GM23338 (cell line): ENCODE data around the gene HOATZ. TPM values are rescaled to one million over a fixed set of nuclear protein-coding genes. Genes with fewer than 3 reads are reported as not detected.

Experiments
- ATAC-seq: fragments of 200-7000 bp; cut with Tn5 transposase; 3 replicates; pipeline ENCODE4 v1.9.1; 2020
- DNase-seq: peaks from one replicate; pipeline ENCODE4 v3.0.0-alpha.2; 2015; ENCODE audit warnings: low spot score
- H2AFZ ChIP-seq: fragments of 200-600 bp; sonication (generic); 2 replicates; pipeline ENCODE4 v1.8.0; 2016; ENCODE audit warnings: antibody characterized with exemption, mild to moderate bottlenecking, moderate library complexity
- H3F3A ChIP-seq: fragments of 200-600 bp; sonication (generic); replicated peaks from 2 replicates; pipeline ENCODE4 v1.8.0; 2017; ENCODE audit warnings: antibody characterized with exemption, mixed run types, low read depth
- H3K27ac ChIP-seq: fragments of 200-600 bp; sonication (generic); 2 replicates; pipeline ENCODE4 v1.6.1; 2016; ENCODE audit warnings: low read depth
- H3K27me3 ChIP-seq: fragments of 200-600 bp; sonication (generic); 2 replicates; pipeline ENCODE4 v1.8.0; 2016; ENCODE audit warnings: mild to moderate bottlenecking, mixed run types, moderate library complexity; ENCODE audit not compliant: insufficient read depth
- H3K36me3 ChIP-seq: fragments of 200-600 bp; sonication (generic); 2 replicates; pipeline ENCODE4 v1.8.0; 2016; ENCODE audit warnings: mild to moderate bottlenecking; ENCODE audit not compliant: insufficient read depth
- H3K4me1 ChIP-seq: fragments of 200-600 bp; sonication (generic); 2 replicates; pipeline ENCODE4 v1.8.0; 2016; ENCODE audit warnings: mild to moderate bottlenecking, moderate library complexity; ENCODE audit not compliant: insufficient read depth
- H3K4me2 ChIP-seq: fragments of 200-600 bp; sonication (generic); 2 replicates; pipeline ENCODE4 v1.7.1; 2017; ENCODE audit warnings: mixed run types
- H3K4me3 ChIP-seq: fragments of 200-600 bp; sonication (generic); 2 replicates; pipeline ENCODE4 v1.6.1; 2016; ENCODE audit warnings: mixed run types
- H3K79me2 ChIP-seq: fragments of 200-600 bp; sonication (generic); replicated peaks from 2 replicates; pipeline ENCODE4 v1.8.0; 2017; ENCODE audit warnings: mild to moderate bottlenecking; ENCODE audit not compliant: insufficient read depth
- H3K9me2 ChIP-seq: fragments of 200-600 bp; sonication (generic); 2 replicates; pipeline ENCODE4 v1.8.0; 2017; ENCODE audit not compliant: insufficient read depth
- H4K20me1 ChIP-seq: fragments of 200-600 bp; sonication (generic); replicated peaks from 2 replicates; pipeline ENCODE4 v1.8.0; 2017; ENCODE audit warnings: mild to moderate bottlenecking; ENCODE audit not compliant: insufficient read depth
- H3K27ac Mint-ChIP-seq: 2 replicates; pipeline ENCODE4 v1.8.0; 2020; ENCODE audit warnings: inconsistent platforms, mild to moderate bottlenecking, moderate library complexity, mixed read lengths
- H3K27me3 Mint-ChIP-seq: 3 replicates; pipeline ENCODE4 v1.8.0; 2022; ENCODE audit warnings: low read depth, mild to moderate bottlenecking, moderate library complexity, mixed read lengths, inconsistent platforms; ENCODE audit not compliant: insufficient read depth, poor library complexity
- H3K36me3 Mint-ChIP-seq: 3 replicates; pipeline ENCODE4 v1.8.0; 2021; ENCODE audit warnings: low read depth, mild to moderate bottlenecking, inconsistent platforms, moderate library complexity, mixed read lengths
- H3K4me1 Mint-ChIP-seq: 3 replicates; pipeline ENCODE4 v1.8.0; 2020; ENCODE audit warnings: mild to moderate bottlenecking, inconsistent platforms, mixed read lengths
- H3K4me3 Mint-ChIP-seq: 3 replicates; pipeline ENCODE4 v1.8.0; 2021; ENCODE audit warnings: moderate library complexity, mild to moderate bottlenecking, inconsistent platforms, mixed read lengths
- H3K9me3 Mint-ChIP-seq: 3 replicates; pipeline ENCODE4 v1.8.0; 2020; ENCODE audit warnings: moderate library complexity, mild to moderate bottlenecking, inconsistent platforms, mixed read lengths
- CREB1 ChIP-seq: fragments of 250-450 bp; sonication (Bioruptor Pico); IDR thresholded peaks from 2 replicates; pipeline ENCODE4 v1.5.0; 2020; ENCODE audit warnings: low read depth, mild to moderate bottlenecking, moderate library complexity
- EZH2 ChIP-seq: fragments of 200-600 bp; sonication (generic); IDR thresholded peaks from one replicate; pipeline ENCODE4 v1.8.0; 2017; ENCODE audit warnings: antibody characterized with exemption, mild to moderate bottlenecking, low read depth; ENCODE audit not compliant: unreplicated experiment
- EZH2phosphoT487 ChIP-seq: fragments of 200-600 bp; sonication (generic); IDR thresholded peaks from one replicate; pipeline ENCODE4 v1.8.1; 2018; ENCODE audit warnings: antibody characterized with exemption; ENCODE audit not compliant: unreplicated experiment
- JUNB ChIP-seq: IDR thresholded peaks from one replicate; pipeline ENCODE4 v1.6.1; 2016; ENCODE audit warnings: antibody characterized with exemption; ENCODE audit not compliant: unreplicated experiment
- NANOG ChIP-seq: IDR thresholded peaks from 2 replicates; pipeline ENCODE4 v1.6.1; 2016; ENCODE audit warnings: antibody characterized with exemption, borderline replicate concordance
- POLR2AphosphoS5 ChIP-seq: IDR thresholded peaks from 2 replicates; pipeline ENCODE4 v1.6.1; 2016; ENCODE audit warnings: antibody characterized with exemption, low read depth
- STAT1 ChIP-seq: IDR thresholded peaks from one replicate; pipeline ENCODE4 v1.6.1; 2016; ENCODE audit warnings: antibody characterized with exemption; ENCODE audit not compliant: unreplicated experiment
- ZNF114 ChIP-seq: fragments of 250-450 bp; sonication (Bioruptor Pico); IDR thresholded peaks from 2 replicates; pipeline ENCODE4 v1.5.0; 2020; ENCODE audit warnings: mild to moderate bottlenecking, moderate library complexity
- ZNF331 ChIP-seq: fragments of 250-450 bp; sonication (Bioruptor Pico); IDR thresholded peaks from 2 replicates; pipeline ENCODE4 v1.5.0; 2020; ENCODE audit warnings: low read depth, mild to moderate bottlenecking, moderate library complexity
- polyA plus RNA-seq: library from polyadenylated mRNA; unstranded; fragments of >200 nt; fragmentation: Nextera tagmentation; extraction: Ambion mirVana; gene quantifications from 2 replicates; pipeline ENCODE4 v1.2.1, GENCODE V29; 2016
- total RNA-seq: library from RNA; depleted of rRNA; stranded (reverse); fragments of >200 nt; shearing (Covaris generic); gene quantifications from 2 replicates; pipeline ENCODE4 v1.2.3, GENCODE V29; 2014
- TF ChIP-seq, protein P1 (sequence below): IDR thresholded peaks from one replicate; pipeline ENCODE4 v1.6.1; 2018; ENCODE audit warnings: antibody characterized with exemption; ENCODE audit not compliant: unreplicated experiment
- TF ChIP-seq, protein P2 (sequence below): IDR thresholded peaks from 2 replicates; pipeline ENCODE4 v1.6.1; 2016; ENCODE audit warnings: antibody characterized with exemption
- TF ChIP-seq, protein P3 (sequence below), 2 experiments: fragments of 200-600 bp in 1 of 2; sonication (generic) in 1 of 2; conservative IDR thresholded peaks; 2 replicates each; pipeline versions ENCODE4 v1.5.1 to v1.6.1; 2016 to 2017; ENCODE audit warnings: antibody characterized with exemption in 2 of 2, low read depth in 2 of 2, mild to moderate bottlenecking in 2 of 2, moderate library complexity in 1 of 2
- TF ChIP-seq, protein P4 (sequence below): fragments of 250-450 bp; sonication (Bioruptor Pico); IDR thresholded peaks from 2 replicates; pipeline ENCODE4 v1.5.0; 2020; ENCODE audit warnings: mild to moderate bottlenecking, moderate library complexity

HOATZ gene
- total and polyA plus RNA-seq, 2 experiments from 2014 or later = not detected

DNA sequence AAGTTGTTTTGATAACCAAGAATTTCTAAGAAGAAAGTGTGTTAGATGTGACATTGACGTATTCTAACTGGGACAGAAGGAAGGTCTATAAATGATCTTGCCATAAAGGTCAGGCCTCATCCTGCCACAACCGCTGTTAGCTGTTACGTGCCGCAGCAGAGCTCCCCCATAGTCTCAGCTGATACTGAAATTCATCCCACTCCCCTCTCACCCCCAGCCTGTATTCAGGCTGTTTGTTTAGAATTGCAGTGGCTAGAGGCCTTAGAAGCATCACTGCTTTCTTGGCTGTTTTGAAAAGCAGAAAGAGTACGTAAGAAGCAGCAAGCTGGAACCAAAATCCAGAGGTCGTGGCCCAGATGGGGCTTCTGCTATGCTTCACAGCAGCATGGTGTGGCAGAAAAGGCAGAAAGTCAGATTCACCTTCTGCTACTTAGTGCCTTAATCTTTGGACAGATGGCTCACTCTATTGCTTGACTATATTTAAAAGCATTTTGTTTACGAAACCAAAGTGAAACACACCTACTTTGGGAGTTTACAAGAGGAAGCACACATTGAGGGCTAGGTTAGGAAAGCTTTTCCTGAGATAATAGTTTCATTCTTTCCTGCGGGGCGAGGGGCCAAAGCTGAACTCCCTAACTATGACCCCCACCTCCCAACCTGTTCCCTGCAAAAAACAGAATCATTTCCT lies 25.0 kb downstream of the HOATZ start:
- H3K4me1 ChIP-seq = peaks cover 20% of the 10 kb centered on the region
- Mint-ChIP-seq H3K27ac (no peak overlapping the region), H3K9me3 (no peaks in the 10 kb centered on the region; the same call in 2 of the 3 replicates), H3K36me3 (no peaks in the 10 kb centered on the region; the same call in 1 of the 3 replicates), H3K27me3 (peaks cover 51% of the 10 kb centered on the region), H3K4me3 (peak overlapping the region; percentile 72), H3K4me1 (peaks cover 25% of the 10 kb centered on the region; the same call in 2 of the 3 replicates)
- H4K20me1 ChIP-seq = no peaks in the 10 kb centered on the region
- peak overlapping the region; percentile 89 for H3K4me3 ChIP-seq
- peaks cover 59% of the 10 kb centered on the region for H3K27me3 ChIP-seq
- H2AFZ ChIP-seq = peak overlapping the region; percentile 100
- ATAC-seq (no peak), DNase-seq (no peak)
- peak overlapping the region; percentile 95 for H3K4me2 ChIP-seq
- no peaks in the 10 kb centered on the region for H3K79me2 ChIP-seq
- no peaks in the 10 kb centered on the region for H3F3A ChIP-seq
- no peaks in the 10 kb centered on the region; the same call in 1 of the 2 replicates for H3K9me2 ChIP-seq
- H3K27ac ChIP-seq = no peak overlapping the region
- no peak for TF ChIP-seq ZNF114
- TF ChIP-seq ZNF331 = no peak
- TF ChIP-seq, protein P1, sequence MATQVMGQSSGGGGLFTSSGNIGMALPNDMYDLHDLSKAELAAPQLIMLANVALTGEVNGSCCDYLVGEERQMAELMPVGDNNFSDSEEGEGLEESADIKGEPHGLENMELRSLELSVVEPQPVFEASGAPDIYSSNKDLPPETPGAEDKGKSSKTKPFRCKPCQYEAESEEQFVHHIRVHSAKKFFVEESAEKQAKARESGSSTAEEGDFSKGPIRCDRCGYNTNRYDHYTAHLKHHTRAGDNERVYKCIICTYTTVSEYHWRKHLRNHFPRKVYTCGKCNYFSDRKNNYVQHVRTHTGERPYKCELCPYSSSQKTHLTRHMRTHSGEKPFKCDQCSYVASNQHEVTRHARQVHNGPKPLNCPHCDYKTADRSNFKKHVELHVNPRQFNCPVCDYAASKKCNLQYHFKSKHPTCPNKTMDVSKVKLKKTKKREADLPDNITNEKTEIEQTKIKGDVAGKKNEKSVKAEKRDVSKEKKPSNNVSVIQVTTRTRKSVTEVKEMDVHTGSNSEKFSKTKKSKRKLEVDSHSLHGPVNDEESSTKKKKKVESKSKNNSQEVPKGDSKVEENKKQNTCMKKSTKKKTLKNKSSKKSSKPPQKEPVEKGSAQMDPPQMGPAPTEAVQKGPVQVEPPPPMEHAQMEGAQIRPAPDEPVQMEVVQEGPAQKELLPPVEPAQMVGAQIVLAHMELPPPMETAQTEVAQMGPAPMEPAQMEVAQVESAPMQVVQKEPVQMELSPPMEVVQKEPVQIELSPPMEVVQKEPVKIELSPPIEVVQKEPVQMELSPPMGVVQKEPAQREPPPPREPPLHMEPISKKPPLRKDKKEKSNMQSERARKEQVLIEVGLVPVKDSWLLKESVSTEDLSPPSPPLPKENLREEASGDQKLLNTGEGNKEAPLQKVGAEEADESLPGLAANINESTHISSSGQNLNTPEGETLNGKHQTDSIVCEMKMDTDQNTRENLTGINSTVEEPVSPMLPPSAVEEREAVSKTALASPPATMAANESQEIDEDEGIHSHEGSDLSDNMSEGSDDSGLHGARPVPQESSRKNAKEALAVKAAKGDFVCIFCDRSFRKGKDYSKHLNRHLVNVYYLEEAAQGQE = no peak
- no peak for TF ChIP-seq CREB1 (CRISPR knock-in tag)
- no peak for TF ChIP-seq JUNB
- TF ChIP-seq, protein P2, sequence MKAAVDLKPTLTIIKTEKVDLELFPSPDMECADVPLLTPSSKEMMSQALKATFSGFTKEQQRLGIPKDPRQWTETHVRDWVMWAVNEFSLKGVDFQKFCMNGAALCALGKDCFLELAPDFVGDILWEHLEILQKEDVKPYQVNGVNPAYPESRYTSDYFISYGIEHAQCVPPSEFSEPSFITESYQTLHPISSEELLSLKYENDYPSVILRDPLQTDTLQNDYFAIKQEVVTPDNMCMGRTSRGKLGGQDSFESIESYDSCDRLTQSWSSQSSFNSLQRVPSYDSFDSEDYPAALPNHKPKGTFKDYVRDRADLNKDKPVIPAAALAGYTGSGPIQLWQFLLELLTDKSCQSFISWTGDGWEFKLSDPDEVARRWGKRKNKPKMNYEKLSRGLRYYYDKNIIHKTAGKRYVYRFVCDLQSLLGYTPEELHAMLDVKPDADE = no peak
- TF ChIP-seq, protein P3, sequence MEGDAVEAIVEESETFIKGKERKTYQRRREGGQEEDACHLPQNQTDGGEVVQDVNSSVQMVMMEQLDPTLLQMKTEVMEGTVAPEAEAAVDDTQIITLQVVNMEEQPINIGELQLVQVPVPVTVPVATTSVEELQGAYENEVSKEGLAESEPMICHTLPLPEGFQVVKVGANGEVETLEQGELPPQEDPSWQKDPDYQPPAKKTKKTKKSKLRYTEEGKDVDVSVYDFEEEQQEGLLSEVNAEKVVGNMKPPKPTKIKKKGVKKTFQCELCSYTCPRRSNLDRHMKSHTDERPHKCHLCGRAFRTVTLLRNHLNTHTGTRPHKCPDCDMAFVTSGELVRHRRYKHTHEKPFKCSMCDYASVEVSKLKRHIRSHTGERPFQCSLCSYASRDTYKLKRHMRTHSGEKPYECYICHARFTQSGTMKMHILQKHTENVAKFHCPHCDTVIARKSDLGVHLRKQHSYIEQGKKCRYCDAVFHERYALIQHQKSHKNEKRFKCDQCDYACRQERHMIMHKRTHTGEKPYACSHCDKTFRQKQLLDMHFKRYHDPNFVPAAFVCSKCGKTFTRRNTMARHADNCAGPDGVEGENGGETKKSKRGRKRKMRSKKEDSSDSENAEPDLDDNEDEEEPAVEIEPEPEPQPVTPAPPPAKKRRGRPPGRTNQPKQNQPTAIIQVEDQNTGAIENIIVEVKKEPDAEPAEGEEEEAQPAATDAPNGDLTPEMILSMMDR (conservative IDR thresholded peaks at IDR 0.05; ENCODE audit: low read depth in 2 of 2) = no peak
- no peak for TF ChIP-seq NANOG
- TF ChIP-seq EZH2phosphoT487 = no peak
- TF ChIP-seq, protein P4, sequence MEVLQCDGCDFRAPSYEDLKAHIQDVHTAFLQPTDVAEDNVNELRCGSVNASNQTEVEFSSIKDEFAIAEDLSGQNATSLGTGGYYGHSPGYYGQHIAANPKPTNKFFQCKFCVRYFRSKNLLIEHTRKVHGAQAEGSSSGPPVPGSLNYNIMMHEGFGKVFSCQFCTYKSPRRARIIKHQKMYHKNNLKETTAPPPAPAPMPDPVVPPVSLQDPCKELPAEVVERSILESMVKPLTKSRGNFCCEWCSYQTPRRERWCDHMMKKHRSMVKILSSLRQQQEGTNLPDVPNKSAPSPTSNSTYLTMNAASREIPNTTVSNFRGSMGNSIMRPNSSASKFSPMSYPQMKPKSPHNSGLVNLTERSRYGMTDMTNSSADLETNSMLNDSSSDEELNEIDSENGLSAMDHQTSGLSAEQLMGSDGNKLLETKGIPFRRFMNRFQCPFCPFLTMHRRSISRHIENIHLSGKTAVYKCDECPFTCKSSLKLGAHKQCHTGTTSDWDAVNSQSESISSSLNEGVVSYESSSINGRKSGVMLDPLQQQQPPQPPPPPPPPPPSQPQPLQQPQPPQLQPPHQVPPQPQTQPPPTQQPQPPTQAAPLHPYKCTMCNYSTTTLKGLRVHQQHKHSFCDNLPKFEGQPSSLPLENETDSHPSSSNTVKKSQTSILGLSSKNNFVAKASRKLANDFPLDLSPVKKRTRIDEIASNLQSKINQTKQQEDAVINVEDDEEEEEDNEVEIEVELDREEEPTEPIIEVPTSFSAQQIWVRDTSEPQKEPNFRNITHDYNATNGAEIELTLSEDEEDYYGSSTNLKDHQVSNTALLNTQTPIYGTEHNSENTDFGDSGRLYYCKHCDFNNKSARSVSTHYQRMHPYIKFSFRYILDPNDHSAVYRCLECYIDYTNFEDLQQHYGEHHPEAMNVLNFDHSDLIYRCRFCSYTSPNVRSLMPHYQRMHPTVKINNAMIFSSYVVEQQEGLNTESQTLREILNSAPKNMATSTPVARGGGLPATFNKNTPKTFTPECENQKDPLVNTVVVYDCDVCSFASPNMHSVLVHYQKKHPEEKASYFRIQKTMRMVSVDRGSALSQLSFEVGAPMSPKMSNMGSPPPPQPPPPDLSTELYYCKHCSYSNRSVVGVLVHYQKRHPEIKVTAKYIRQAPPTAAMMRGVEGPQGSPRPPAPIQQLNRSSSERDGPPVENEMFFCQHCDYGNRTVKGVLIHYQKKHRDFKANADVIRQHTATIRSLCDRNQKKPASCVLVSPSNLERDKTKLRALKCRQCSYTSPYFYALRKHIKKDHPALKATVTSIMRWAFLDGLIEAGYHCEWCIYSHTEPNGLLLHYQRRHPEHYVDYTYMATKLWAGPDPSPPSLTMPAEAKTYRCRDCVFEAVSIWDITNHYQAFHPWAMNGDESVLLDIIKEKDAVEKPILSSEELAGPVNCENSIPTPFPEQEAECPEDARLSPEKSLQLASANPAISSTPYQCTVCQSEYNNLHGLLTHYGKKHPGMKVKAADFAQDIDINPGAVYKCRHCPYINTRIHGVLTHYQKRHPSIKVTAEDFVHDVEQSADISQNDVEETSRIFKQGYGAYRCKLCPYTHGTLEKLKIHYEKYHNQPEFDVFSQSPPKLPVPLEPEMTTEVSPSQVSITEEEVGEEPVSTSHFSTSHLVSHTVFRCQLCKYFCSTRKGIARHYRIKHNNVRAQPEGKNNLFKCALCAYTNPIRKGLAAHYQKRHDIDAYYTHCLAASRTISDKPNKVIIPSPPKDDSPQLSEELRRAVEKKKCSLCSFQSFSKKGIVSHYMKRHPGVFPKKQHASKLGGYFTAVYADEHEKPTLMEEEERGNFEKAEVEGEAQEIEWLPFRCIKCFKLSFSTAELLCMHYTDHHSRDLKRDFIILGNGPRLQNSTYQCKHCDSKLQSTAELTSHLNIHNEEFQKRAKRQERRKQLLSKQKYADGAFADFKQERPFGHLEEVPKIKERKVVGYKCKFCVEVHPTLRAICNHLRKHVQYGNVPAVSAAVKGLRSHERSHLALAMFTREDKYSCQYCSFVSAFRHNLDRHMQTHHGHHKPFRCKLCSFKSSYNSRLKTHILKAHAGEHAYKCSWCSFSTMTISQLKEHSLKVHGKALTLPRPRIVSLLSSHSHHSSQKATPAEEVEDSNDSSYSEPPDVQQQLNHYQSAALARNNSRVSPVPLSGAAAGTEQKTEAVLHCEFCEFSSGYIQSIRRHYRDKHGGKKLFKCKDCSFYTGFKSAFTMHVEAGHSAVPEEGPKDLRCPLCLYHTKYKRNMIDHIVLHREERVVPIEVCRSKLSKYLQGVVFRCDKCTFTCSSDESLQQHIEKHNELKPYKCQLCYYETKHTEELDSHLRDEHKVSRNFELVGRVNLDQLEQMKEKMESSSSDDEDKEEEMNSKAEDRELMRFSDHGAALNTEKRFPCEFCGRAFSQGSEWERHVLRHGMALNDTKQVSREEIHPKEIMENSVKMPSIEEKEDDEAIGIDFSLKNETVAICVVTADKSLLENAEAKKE = no peak
- no peak for TF ChIP-seq STAT1
- no peak for TF ChIP-seq POLR2AphosphoS5
- no peak for TF ChIP-seq EZH2
- no peaks in the 10 kb centered on the region for H3K36me3 ChIP-seq
